NCI-H2196 treated with DMSO at 0.1 percent for 48 hours (cell line): ENCODE results near the gene CD82.
A peak's percentile ranks its signal among the peaks of the same experiment; 100 is the strongest.

ENCODE experiments used
- DNase-seq: peaks from one replicate; lab custom pipeline; 2025; ENCODE audit not compliant: unreplicated experiment; lab: John Stamatoyannopoulos, UW

Gene CD82

GRCh38 chr11:44597358-44598012 lies 32.0 kb downstream of the CD82 start:
- DNase-seq: no peak

- DNase-seq: no peak
Observed at GRCh38 chr11:44598831-44599230, 33.4 kb downstream of the CD82 start.

DNA sequence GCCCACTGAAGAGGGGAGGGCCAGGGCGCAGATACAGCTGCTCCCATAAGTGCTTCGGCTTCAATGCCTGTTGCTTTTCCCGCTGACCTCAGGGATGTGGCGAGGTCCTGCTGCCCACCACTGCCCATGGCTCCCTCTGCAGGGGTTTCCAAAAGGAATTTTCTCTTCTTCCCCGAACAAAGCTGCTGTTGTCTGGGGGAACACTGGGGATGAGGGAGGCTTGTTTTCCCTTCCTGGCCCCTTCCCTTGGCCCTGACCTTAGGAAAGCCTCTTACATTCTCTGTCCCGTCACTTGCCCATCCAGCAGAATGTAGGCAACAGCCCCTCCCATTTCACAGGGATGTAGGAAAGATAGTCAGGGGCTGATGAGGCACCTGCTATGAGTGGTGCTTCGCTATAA lies 34.8 kb downstream of the CD82 start:
- DNase-seq: no peak

- no peak for DNase-seq
Observed at GRCh38 chr11:44600839-44601383, 35.4 kb downstream of the CD82 start.

DNA sequence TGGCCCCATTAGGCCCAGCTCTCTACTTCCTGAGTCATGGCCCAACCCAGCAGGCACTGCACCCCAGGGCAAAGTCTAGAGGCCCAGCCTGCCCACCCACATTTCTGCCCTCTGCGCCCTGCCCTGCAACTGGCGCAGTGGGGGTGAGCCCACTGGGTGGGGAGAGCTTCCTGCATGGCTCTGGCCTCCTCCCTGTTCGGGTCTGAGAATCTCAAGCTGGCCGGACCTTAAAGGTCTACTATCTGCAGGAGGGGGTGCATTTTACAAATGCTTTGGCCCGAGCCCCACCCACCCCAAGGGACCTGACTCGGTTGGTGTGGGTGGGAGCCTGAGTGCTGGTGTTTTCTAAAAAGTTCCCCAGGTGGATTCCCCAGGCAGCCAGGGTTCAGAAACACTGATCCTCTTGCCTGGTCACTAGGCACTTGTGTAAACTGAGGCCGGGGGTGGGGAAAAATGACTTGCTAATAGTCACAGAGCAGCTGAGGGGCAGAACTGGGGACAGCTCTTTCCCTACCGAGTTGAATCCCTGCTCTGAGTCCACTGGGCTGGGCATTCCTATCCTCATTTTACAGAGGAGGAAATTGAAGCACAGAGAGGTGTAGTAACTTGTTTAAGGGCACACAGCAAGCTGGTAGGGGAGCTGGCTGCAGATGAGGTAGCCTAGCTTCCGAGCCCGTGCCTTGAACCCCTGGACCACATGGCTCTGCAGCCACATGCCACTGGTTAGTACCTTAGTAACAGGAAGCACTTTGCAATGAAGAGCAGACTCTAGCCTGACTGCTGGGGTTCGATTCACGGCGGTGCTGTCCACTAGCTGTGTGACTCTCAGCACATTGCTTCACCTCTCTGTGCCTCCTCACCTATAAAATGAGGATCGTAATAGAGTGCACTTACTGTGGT lies 36.3 kb downstream of the CD82 start:
- no peak for DNase-seq

- no peak for DNase-seq
Observed at GRCh38 chr11:44602891-44603310, 37.4 kb downstream of the CD82 start.

DNA sequence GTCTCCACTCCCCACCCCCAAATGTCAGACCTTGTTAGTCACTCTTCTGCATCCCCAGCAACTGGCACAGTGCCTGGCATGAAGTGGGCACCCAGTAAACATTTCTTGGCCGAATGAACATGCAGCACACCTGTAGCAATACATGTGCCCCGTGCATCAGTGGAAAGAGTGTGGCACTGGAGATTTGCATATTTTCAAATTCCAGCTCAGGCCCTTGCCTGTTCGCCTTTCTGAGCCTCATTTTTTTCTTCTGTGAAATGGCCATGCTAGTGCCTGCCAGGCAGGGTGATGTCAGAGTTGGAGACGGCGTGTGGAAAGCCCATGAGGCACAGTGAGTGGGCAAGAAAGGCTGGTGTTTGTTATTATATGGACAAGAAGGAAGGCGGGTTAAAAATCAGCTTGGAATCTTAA lies 38.7 kb downstream of the CD82 start:
- DNase-seq: peak; percentile 43

GRCh38 chr11:44605068-44605708 lies 39.7 kb downstream of the CD82 start:
- DNase-seq: no peak

GRCh38 chr11:44605965-44606364 lies 40.5 kb downstream of the CD82 start:
- no peak for DNase-seq

- DNase-seq: no peak
Observed at GRCh38 chr11:44606472-44606871, 41.0 kb downstream of the CD82 start.

- DNase-seq: no peak
Observed at GRCh38 chr11:44607319-44607962, 42.0 kb downstream of the CD82 start.

GRCh38 chr11:44607987-44608386 lies 42.5 kb downstream of the CD82 start:
- DNase-seq: no peak

GRCh38 chr11:44608651-44608990 lies 43.2 kb downstream of the CD82 start:
- DNase-seq: no peak

GRCh38 chr11:44608991-44609782 lies 43.7 kb downstream of the CD82 start:
- DNase-seq: no peak

DNA sequence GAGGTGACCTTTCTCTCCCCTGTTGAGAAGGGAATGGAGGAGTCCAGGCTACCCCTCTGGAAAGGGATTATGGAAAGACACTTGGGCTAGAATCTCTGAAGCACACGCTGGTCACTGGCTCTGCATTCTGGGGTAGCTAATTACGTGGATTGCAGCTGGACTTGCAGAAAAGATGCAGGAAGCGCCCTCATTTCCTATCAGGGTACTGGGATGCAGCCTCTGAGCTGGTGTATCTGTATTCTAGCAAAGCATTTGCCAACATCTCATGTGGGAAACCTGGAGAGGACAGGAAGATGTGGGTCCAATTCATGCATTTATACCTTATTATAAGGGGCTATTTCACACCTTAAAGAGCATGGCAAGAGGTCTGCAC lies 44.3 kb downstream of the CD82 start:
- DNase-seq: no peak

- DNase-seq: no peak
Observed at GRCh38 chr11:44610186-44610955, 44.9 kb downstream of the CD82 start.

- DNase-seq: no peak
Observed at GRCh38 chr11:44611088-44611487, 45.6 kb downstream of the CD82 start.

DNA sequence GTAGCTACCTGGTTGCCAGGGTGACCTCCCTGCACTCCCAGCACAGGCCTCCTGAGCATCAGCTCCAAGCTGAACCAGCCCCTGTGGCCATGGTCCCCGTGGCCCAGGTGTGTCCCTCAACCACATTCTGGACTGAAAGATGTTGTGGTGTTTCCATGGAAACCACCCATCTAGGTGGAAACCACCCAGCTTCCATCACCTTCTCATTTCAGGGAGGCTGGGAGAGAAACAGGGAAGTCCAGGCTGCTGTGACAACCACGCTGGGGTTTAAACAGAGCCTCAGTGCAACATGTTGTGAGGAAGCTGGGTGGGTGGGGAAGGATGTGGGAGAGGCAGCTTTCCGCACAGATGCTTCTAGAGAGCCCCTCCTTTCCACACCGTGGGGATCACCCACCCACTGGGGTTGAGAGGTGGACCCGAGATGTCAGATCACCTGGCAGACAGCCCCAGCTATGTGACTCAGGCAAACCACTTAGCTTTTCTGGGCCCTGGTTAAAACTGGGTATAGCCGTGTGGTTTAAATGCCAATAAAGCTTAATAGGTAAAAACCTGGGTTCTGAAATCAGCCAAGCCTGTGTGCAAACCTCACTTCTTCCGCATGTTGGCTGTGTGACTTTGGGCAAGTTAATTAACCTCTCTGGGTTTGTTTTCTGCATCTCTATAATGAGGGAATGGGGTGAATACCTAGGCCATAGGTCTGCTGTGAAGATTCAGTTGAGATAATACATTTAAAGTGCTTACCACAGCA lies 46.4 kb downstream of the CD82 start:
- DNase-seq: no peak

- DNase-seq: no peak
Observed at GRCh38 chr11:44613153-44613552, 47.7 kb downstream of the CD82 start.
